ENCODE data around the gene LMF2.

- TF ChIP-seq CTCF (IDR thresholded peaks at IDR 0.05; ENCODE audit: low read depth, low read length), result no peak
- TF ChIP-seq POLR2A (IDR thresholded peaks at IDR 0.05; ENCODE audit: extremely low read depth, insufficient read length), result no peak
- TF ChIP-seq MYC (IDR thresholded peaks at IDR 0.05; ENCODE audit: low read depth, low read length), result no peak
- no peak for TF ChIP-seq MAX (IDR thresholded peaks at IDR 0.05; ENCODE audit: low read depth, low read length)
Measured at GRCh38 chr22:50531962-50532674, 24.6 kb upstream of the LMF2 start.

Data from NB4 (cell line).